IMR-90 (cell line): ENCODE measurements around the gene SENP2. TPM values are rescaled to one million over a fixed set of nuclear protein-coding genes. Genes with fewer than 3 reads are reported as not detected.
"Not testable (repeated sequence)": the region's sequence is repeated elsewhere in the genome, so short reads cannot be mapped to it uniquely, and the experiment has no call there.

Source experiments
- ATAC-seq: fragments of 200-7000 bp; cut with Tn5 transposase; 2 replicates; pipeline ENCODE4 v1.9.1; 2020; ENCODE audit warnings: low read depth, mild to moderate bottlenecking, moderate library complexity
- BruUV-seq: library from RNA; stranded (reverse); fragments of 400-500 nt; replicated peaks from 2 replicates; lab custom pipeline; 2021; lab: Mats Ljungman, UMichigan
- CTCF ChIA-PET: fragments of 300-600 bp; formaldehyde crosslinking; extraction: SDS; loops from one replicate; lab custom pipeline; 2021; ENCODE audit warnings: antibody characterized with exemption; lab: Yijun Ruan, JAX
- POLR2A ChIA-PET: fragments of 300-600 bp; sonication (Branson Sonifier 250); formaldehyde crosslinking; loops from one replicate; lab custom pipeline; 2022; ENCODE audit warnings: antibody characterized with exemption; ENCODE audit not compliant: unreplicated experiment; lab: Charles Lee
- DNase-seq: peaks from one replicate; pipeline ENCODE4 v3.0.0; 2013
- H2AFZ ChIP-seq: replicated peaks from 2 replicates; pipeline ENCODE3; 2013; ENCODE audit warnings: low read length, mild to moderate bottlenecking; ENCODE audit not compliant: poor library complexity
- H2AK5ac ChIP-seq: 2 replicates; pipeline ENCODE4 v1.6.1; 2013; ENCODE audit warnings: low read depth, low read length, inconsistent platforms
- H2AK9ac ChIP-seq: replicated peaks from 2 replicates; pipeline ENCODE3; 2013; ENCODE audit warnings: mild to moderate bottlenecking, low read depth, low read length, moderate library complexity; ENCODE audit not compliant: poor library complexity
- H2BK120ac ChIP-seq: 2 replicates; pipeline ENCODE4 v1.6.1; 2013; ENCODE audit warnings: low read depth, low read length, inconsistent platforms
- H2BK15ac ChIP-seq: 3 replicates; pipeline ENCODE4 v1.6.1; 2013; ENCODE audit warnings: low read depth, low read length, inconsistent platforms
- H2BK20ac ChIP-seq: 2 replicates; pipeline ENCODE4 v1.6.1; 2013; ENCODE audit warnings: low read depth, mild to moderate bottlenecking, inconsistent platforms, low read length, moderate library complexity
- H2BK5ac ChIP-seq: 2 replicates; pipeline ENCODE4 v1.6.1; 2013; ENCODE audit warnings: mild to moderate bottlenecking, low read depth, low read length, inconsistent platforms; ENCODE audit not compliant: poor library complexity, severe bottlenecking
- H3K14ac ChIP-seq: replicated peaks from 2 replicates; pipeline ENCODE4 v1.6.1; 2013; ENCODE audit warnings: low read depth, low read length, inconsistent platforms
- H3K18ac ChIP-seq: 2 replicates; pipeline ENCODE4 v1.6.1; 2013; ENCODE audit warnings: low read depth, low read length, control low read depth
- H3K23ac ChIP-seq: 2 replicates; pipeline ENCODE4 v1.6.1; 2013; ENCODE audit warnings: low read depth, low read length, inconsistent platforms
- H3K27ac ChIP-seq: 2 replicates; pipeline ENCODE4 v1.5.1; 2013; ENCODE audit warnings: mild to moderate bottlenecking, control low read depth, low read length; ENCODE audit not compliant: insufficient read depth
- H3K27me3 ChIP-seq: 2 replicates; pipeline ENCODE4 v1.6.1; 2013; ENCODE audit warnings: low read length; ENCODE audit not compliant: control insufficient read depth, insufficient read depth
- H3K36me3 ChIP-seq: 2 replicates; pipeline ENCODE4 v1.6.1; 2013; ENCODE audit warnings: low read length, mixed read lengths; ENCODE audit not compliant: control insufficient read depth, insufficient read depth
- H3K4ac ChIP-seq: 2 replicates; pipeline ENCODE4 v1.6.1; 2013; ENCODE audit warnings: low read depth, low read length, inconsistent platforms
- H3K4me1 ChIP-seq: 2 replicates; pipeline ENCODE4 v1.6.1; 2013; ENCODE audit warnings: low read length, mixed read lengths; ENCODE audit not compliant: control insufficient read depth, insufficient read depth
- H3K4me2 ChIP-seq: 2 replicates; pipeline ENCODE4 v1.6.1; 2013; ENCODE audit warnings: low read depth, mild to moderate bottlenecking, control low read depth, low read length, moderate library complexity
- H3K4me3 ChIP-seq: 2 replicates; pipeline ENCODE4 v1.5.1; 2013; ENCODE audit warnings: low read depth, mild to moderate bottlenecking, control low read depth, low read length, moderate library complexity; ENCODE audit not compliant: insufficient read depth
- H3K56ac ChIP-seq: 2 replicates; pipeline ENCODE4 v1.6.1; 2013; ENCODE audit warnings: low read length, inconsistent platforms; ENCODE audit not compliant: insufficient read depth; ENCODE audit errors: extremely low read depth
- H3K79me1 ChIP-seq, 2 experiments: 2 replicates each; pipeline ENCODE4 v1.6.1; 2013; ENCODE audit warnings: low read length in 2 of 2, inconsistent platforms in 1 of 2, low read depth in 1 of 2
- H3K9ac ChIP-seq: 2 replicates; pipeline ENCODE4 v1.6.1; 2013; ENCODE audit warnings: low read depth, low read length, control low read depth
- H3K9me1 ChIP-seq: 2 replicates; pipeline ENCODE4 v1.6.1; 2013; ENCODE audit warnings: low read length, inconsistent platforms; ENCODE audit not compliant: insufficient read depth
- H3K9me3 ChIP-seq: 2 replicates; pipeline ENCODE4 v1.6.1; 2013; ENCODE audit warnings: low read length; ENCODE audit not compliant: control insufficient read depth, insufficient read depth
- H4K20me1 ChIP-seq: 2 replicates; pipeline ENCODE4 v1.6.1; 2013; ENCODE audit warnings: low read length, inconsistent platforms; ENCODE audit not compliant: insufficient read depth
- H4K5ac ChIP-seq: 2 replicates; pipeline ENCODE4 v1.6.1; 2013; ENCODE audit warnings: mild to moderate bottlenecking, low read depth, low read length, control low read depth
- H4K8ac ChIP-seq, 2 experiments: 2 replicates each; pipeline ENCODE4 v1.6.1; 2013; ENCODE audit warnings: low read depth in 2 of 2, low read length in 2 of 2, control low read depth in 1 of 2, inconsistent platforms in 1 of 2
- H4K91ac ChIP-seq: 2 replicates; pipeline ENCODE4 v1.6.1; 2013; ENCODE audit warnings: low read depth, low read length, inconsistent platforms; ENCODE audit not compliant: insufficient read depth
- CHD1 ChIP-seq: IDR thresholded peaks from 2 replicates; pipeline ENCODE4 v1.6.1; 2012; ENCODE audit warnings: low read depth, low read length, improper control_type of control experiment
- MAFK ChIP-seq: IDR thresholded peaks from 2 replicates; pipeline ENCODE4 v1.6.1; 2012; ENCODE audit warnings: low read depth, low read length, improper control_type of control experiment
- MXI1 ChIP-seq: IDR thresholded peaks from 2 replicates; pipeline ENCODE4 v1.6.1; 2012; ENCODE audit warnings: low read depth, mild to moderate bottlenecking, low read length, moderate library complexity, borderline replicate concordance
- SMC3 ChIP-seq: fragments of 150-350 bp; IDR thresholded peaks from 2 replicates; pipeline ENCODE4 v1.6.1; 2016; ENCODE audit warnings: low read depth, mild to moderate bottlenecking, antibody characterized with exemption, low read length, moderate library complexity
- USF2 ChIP-seq: fragments of 150-350 bp; IDR thresholded peaks from 2 replicates; pipeline ENCODE4 v1.6.1; 2017; ENCODE audit warnings: mild to moderate bottlenecking, antibody characterized with exemption, low read length, low read depth
- WGBS, 2 experiments: methylation state at CpG; one replicate each; pipeline versions ENCODE4 v1.1.5 to v1.1.7; 2013; ENCODE audit warnings: missing lambda C conversion rate in 2 of 2; ENCODE audit not compliant: insufficient read length in 1 of 2; ENCODE audit errors: extremely low coverage in 2 of 2; 5-methylcytosine and 5-hydroxymethylcytosine counted together
- dilution Hi-C: fragments of 300-500 bp; cut with HindIII; formaldehyde crosslinking; loops from one replicate; pipeline ENCODE4 v1.14.3; 2018; ENCODE audit warnings: low sequenced_read_pairs; ENCODE audit not compliant: unreplicated experiment
- in situ Hi-C: fragments of 300-500 bp; cut with MboI; formaldehyde crosslinking; loops from 3 replicates; pipeline ENCODE4 v1.14.3; 2019; ENCODE audit warnings: low sequenced_read_pairs, inconsistent platforms, mixed read lengths
- intact Hi-C: fragments of 100-400 bp; cut with micrococcal nuclease; formaldehyde crosslinking; loops from 2 replicates; pipeline ENCODE4 v1.10.0; 2022
- polyA plus RNA-seq, 3 experiments: library from polyadenylated mRNA; depleted of rRNA; stranded (reverse); fragments of >200 nt; gene quantifications; 2 replicates each; pipeline ENCODE4 v1.2.3, GENCODE V29; 2012; ENCODE audit warnings: low replicate concordance in 1 of 3
- total RNA-seq: library from RNA; depleted of rRNA; stranded (reverse); fragments of >200 nt; gene quantifications from 2 replicates; pipeline ENCODE4 v1.2.3, GENCODE V29; 2012
- TF ChIP-seq, protein P1 (sequence below): fragments of 150-350 bp; IDR thresholded peaks from 2 replicates; pipeline ENCODE4 v1.6.1; 2016; ENCODE audit warnings: low read depth, mild to moderate bottlenecking, low read length, moderate library complexity, borderline replicate concordance

SENP2 gene
- total and polyA plus RNA-seq, 2 of the 4 experiments (the other 2 are of a cell fraction), result 9.4 to 15.2 TPM

- no peak overlapping the region for H2BK120ac ChIP-seq
- ChIA-PET POLR2A (interaction anchor here (0.6 kb wide), 1 partner anchor 422 kb away, joined by 3 read pairs; no protein-coding TSS in a partner anchor), CTCF (no interaction called here)
- H3K18ac ChIP-seq, result no peak overlapping the region
- in situ Hi-C loops (no loop called here), intact Hi-C loops (no loop called here), dilution Hi-C loops (no loop called here)
- H3K4me2 ChIP-seq, result no peak overlapping the region
- no peak overlapping the region for H3K14ac ChIP-seq
- no peak for TF ChIP-seq MXI1
- no peak for TF ChIP-seq USF2
- TF ChIP-seq SMC3, result no peak
- TF ChIP-seq MAFK, result no peak
- no peak for TF ChIP-seq CHD1
- TF ChIP-seq, protein P1, sequence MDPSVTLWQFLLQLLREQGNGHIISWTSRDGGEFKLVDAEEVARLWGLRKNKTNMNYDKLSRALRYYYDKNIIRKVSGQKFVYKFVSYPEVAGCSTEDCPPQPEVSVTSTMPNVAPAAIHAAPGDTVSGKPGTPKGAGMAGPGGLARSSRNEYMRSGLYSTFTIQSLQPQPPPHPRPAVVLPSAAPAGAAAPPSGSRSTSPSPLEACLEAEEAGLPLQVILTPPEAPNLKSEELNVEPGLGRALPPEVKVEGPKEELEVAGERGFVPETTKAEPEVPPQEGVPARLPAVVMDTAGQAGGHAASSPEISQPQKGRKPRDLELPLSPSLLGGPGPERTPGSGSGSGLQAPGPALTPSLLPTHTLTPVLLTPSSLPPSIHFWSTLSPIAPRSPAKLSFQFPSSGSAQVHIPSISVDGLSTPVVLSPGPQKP, result no peak
- H3K9ac ChIP-seq, result no peak overlapping the region
- DNase-seq, result no peak
- no peak overlapping the region for H2BK15ac ChIP-seq
- 0 out of 4 replicates have a peak, but pooled peaks cover 0 to 6% of the 10 kb centered on the region in 2 experiments for H3K79me1 ChIP-seq
- no peak overlapping the region for H4K8ac ChIP-seq
- BruUV-seq, result no TSS peak
- H3K27ac ChIP-seq, result no peak overlapping the region
- no peak overlapping the region for H3K56ac ChIP-seq
- no peaks in the 10 kb centered on the region for H3K4me1 ChIP-seq
- no peaks in the 10 kb centered on the region for H3K27me3 ChIP-seq
- WGBS, 2 experiments, result no CpG with 5 or more reads among the region's 2 CpGs
- H3K4ac ChIP-seq, result no peak overlapping the region
- peaks cover 6% of the 10 kb centered on the region for H4K20me1 ChIP-seq
- no peak overlapping the region for H3K4me3 ChIP-seq
- ATAC-seq, result no peak
- no peak overlapping the region for H4K91ac ChIP-seq
- no peak overlapping the region for H2AFZ ChIP-seq
- no peak overlapping the region for H2BK20ac ChIP-seq
- no peak overlapping the region for H3K23ac ChIP-seq
- H2BK5ac ChIP-seq, result no peak overlapping the region
- H2AK5ac ChIP-seq, result no peak overlapping the region
- H3K9me3 ChIP-seq, result no peaks in the 10 kb centered on the region
- no peak overlapping the region for H4K5ac ChIP-seq
- peaks cover 15% of the 10 kb centered on the region for H3K36me3 ChIP-seq
- peaks cover 12% of the 10 kb centered on the region for H3K9me1 ChIP-seq
- no peak overlapping the region for H2AK9ac ChIP-seq
Observed at GRCh38 chr3:185640308-185640707, 54.2 kb downstream of the SENP2 start.

DNA sequence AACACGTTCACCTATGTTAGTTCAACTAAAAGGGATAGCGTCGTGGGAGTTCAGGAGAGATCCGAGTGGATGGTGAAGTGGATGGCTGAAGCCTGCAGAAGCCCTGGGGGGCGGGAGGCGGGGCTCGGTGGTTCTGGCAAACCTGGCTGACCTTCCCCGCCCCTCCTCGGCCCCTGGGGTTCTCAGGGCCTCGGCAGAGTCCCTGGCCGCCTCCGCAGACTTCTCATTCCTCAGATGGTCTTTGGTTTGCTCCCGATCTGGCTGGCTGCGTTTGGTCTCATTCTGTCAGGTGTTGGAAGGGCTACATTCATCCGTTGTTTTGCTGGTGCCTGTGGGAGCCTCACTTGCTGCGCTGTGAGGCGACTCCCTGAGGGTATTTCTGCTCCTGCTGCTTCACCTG lies 59.1 kb downstream of the SENP2 start:
- H3K27me3 ChIP-seq, BruUV-seq, ATAC-seq, H3K27ac ChIP-seq, H2BK5ac ChIP-seq, POLR2A ChIA-PET, H3K4me1 ChIP-seq, H3K4me3 ChIP-seq, H3K56ac ChIP-seq, H3K9me3 ChIP-seq, H2BK120ac ChIP-seq, H3K4me2 ChIP-seq, H2AK5ac ChIP-seq, CTCF ChIA-PET, H4K5ac ChIP-seq, in situ Hi-C loops, H3K9ac ChIP-seq, H2BK15ac ChIP-seq, H3K9me1 ChIP-seq, H3K18ac ChIP-seq, intact Hi-C loops, H2AFZ ChIP-seq, DNase-seq, H3K23ac ChIP-seq, H2BK20ac ChIP-seq, H2AK9ac ChIP-seq, H3K14ac ChIP-seq, H4K91ac ChIP-seq, dilution Hi-C loops, H3K4ac ChIP-seq, H4K8ac ChIP-seq: not testable (repeated sequence)
- Histone ChIP-seq H3K79me1 (peaks cover 8 to 18% of the 10 kb centered on the region in 2 experiments; a peak in 2 of 4 replicates), H4K20me1 (peaks cover 11% of the 10 kb centered on the region), H3K36me3 (peaks cover 55% of the 10 kb centered on the region)
- WGBS, 2 experiments, result 91% methylated on average over 8 of the region's 17 CpGs; no CpG with 5 or more reads in 1 of the 2 experiments
